ENCODE measurements around the gene FGGY. TPM values are rescaled to one million over a fixed set of nuclear protein-coding genes. Genes with fewer than 3 reads are reported as not detected.

FGGY gene
- total RNA-seq, 1 experiment from 2014 or later, result 14.6 TPM

DNA sequence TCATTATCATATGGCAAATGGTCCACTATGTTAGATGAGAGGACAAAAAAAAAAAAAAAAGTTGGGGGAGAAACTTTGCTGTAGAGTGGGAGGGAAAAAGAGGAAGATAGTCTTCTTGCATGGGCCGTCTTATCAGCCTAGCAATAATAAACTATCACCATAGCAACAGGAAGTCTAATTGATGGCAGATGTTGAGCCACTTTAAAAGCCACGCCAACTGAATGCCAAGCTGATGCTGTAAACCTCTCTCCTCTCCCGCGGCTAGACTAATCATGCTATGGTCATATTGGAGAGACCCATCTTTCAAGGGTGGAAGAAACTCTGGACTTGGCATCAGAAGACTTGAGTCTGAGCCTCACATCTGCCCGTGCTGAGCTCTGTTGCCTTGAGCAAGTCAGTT lies 395.7 kb downstream of the FGGY start:
- Histone ChIP-seq H3K23ac (ENCODE audit: insufficient read length, low read depth, low read length) (no peak overlapping the region), H3K18ac (ENCODE audit: insufficient read length, low read depth, low read length) (no peak overlapping the region), H3K9ac (ENCODE audit: extremely low read depth, insufficient read length, low read length) (no peak overlapping the region), H3K4me1 (ENCODE audit: insufficient read depth, low read length) (no peaks in the 10 kb centered on the region), H3K9me3 (ENCODE audit: control insufficient read depth, low read depth, low read length) (no peaks in the 10 kb centered on the region), H3K79me2 (ENCODE audit: insufficient read depth, low read length) (no peaks in the 10 kb centered on the region), H3K4me2 (ENCODE audit: insufficient read depth, insufficient read length, low read length) (no peak overlapping the region), H2AFZ (ENCODE audit: low read length) (no peak overlapping the region), H3K4ac (ENCODE audit: low read depth, low read length) (no peak overlapping the region), H3T11ph (ENCODE audit: low read length) (no peak overlapping the region), H3K79me1 (ENCODE audit: insufficient read depth, low read depth, low read length, poor library complexity, severe bottlenecking) (no peaks in the 10 kb centered on the region), H3K23me2 (ENCODE audit: insufficient read length, low read depth, low read length, poor library complexity, severe bottlenecking) (no peaks in the 10 kb centered on the region), H2AK5ac (ENCODE audit: insufficient read length, low read length) (no peak overlapping the region), H4K91ac (ENCODE audit: insufficient read length, low read depth, low read length) (no peak overlapping the region), H3K27me3 (ENCODE audit: insufficient read depth, low read length) (no peaks in the 10 kb centered on the region), H3K27ac (ENCODE audit: insufficient read length, low read depth, low read length) (no peak overlapping the region), H2BK15ac (ENCODE audit: low read depth, low read length) (no peak overlapping the region), H2BK5ac (ENCODE audit: insufficient read length, low read length) (no peak overlapping the region), H2BK20ac (ENCODE audit: low read depth, low read length, poor library complexity, severe bottlenecking) (no peak overlapping the region), H3K56ac (ENCODE audit: insufficient read length, low read depth, low read length) (no peak overlapping the region), H2BK120ac (ENCODE audit: low read depth, low read length, poor library complexity, severe bottlenecking) (no peak overlapping the region), H4K5ac (ENCODE audit: insufficient read length, low read depth, low read length) (no peak overlapping the region), H4K8ac (replicated peaks; ENCODE audit: insufficient read length, low read depth, low read length) (no peak overlapping the region), H2BK12ac (ENCODE audit: insufficient read length, low read depth, low read length) (no peak overlapping the region), H3K14ac (ENCODE audit: insufficient read depth, low read length) (no peak overlapping the region), H4K20me1 (ENCODE audit: control insufficient read depth, insufficient read depth, insufficient read length) (no peaks in the 10 kb centered on the region)
- peaks cover 0 to 2% (median 0%) of the 10 kb centered on the region in 3 experiments; a peak in 2 of 7 replicates for H3K36me3 Mint-ChIP-seq (ENCODE audit: insufficient read depth in 1 of 3, low read depth in 3 of 3)
- no peak for DNase-seq
- no peaks in the 10 kb centered on the region for H3K27me3 Mint-ChIP-seq (ENCODE audit: low read depth)
- TF ChIP-seq, protein P1, sequence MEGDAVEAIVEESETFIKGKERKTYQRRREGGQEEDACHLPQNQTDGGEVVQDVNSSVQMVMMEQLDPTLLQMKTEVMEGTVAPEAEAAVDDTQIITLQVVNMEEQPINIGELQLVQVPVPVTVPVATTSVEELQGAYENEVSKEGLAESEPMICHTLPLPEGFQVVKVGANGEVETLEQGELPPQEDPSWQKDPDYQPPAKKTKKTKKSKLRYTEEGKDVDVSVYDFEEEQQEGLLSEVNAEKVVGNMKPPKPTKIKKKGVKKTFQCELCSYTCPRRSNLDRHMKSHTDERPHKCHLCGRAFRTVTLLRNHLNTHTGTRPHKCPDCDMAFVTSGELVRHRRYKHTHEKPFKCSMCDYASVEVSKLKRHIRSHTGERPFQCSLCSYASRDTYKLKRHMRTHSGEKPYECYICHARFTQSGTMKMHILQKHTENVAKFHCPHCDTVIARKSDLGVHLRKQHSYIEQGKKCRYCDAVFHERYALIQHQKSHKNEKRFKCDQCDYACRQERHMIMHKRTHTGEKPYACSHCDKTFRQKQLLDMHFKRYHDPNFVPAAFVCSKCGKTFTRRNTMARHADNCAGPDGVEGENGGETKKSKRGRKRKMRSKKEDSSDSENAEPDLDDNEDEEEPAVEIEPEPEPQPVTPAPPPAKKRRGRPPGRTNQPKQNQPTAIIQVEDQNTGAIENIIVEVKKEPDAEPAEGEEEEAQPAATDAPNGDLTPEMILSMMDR (conservative IDR thresholded peaks at IDR 0.05), result no peak
- WGBS (ENCODE audit: extremely low coverage, insufficient read length, low lambda C conversion rate), result no CpG with 5 or more reads among the region's 5 CpGs
- peaks cover 10 to 14% of the 10 kb centered on the region in 2 experiments for H3K4me1 Mint-ChIP-seq
- H3K4me3 Mint-ChIP-seq, result no peak overlapping the region
- H3K27ac Mint-ChIP-seq, result no peak overlapping the region
- H3K9me3 Mint-ChIP-seq, result no peaks in the 10 kb centered on the region
